Activated B cell treated with CpG ODN at 0.5 μM for 24 hours (primary cell): ENCODE measurements around the gene ACSS3. TPM values are rescaled to one million over a fixed set of nuclear protein-coding genes. Genes with fewer than 3 reads are reported as not detected.

Experiments
- ATAC-seq: fragments of 200-7000 bp; cut with Tn5 transposase; one replicate; pipeline ENCODE4 v1.10.0; 2021; ENCODE audit warnings: low read depth, mild to moderate bottlenecking, moderate library complexity
- CTCF ChIA-PET: fragments of 350-600 bp; sonication (Branson Sonifier 250); formaldehyde crosslinking; loops from one replicate; lab custom pipeline; 2021; ENCODE audit warnings: antibody characterized with exemption; lab: Charles Lee
- POLR2A ChIA-PET: fragments of 350-600 bp; sonication (Branson Sonifier 250); formaldehyde crosslinking; loops from one replicate; lab custom pipeline; 2021; ENCODE audit warnings: antibody characterized with exemption; lab: Charles Lee
- DNase-seq: peaks from one replicate; pipeline ENCODE4 v3.0.0; 2022
- H3K27ac Mint-ChIP-seq: one replicate; pipeline ENCODE4 v1.8.0; 2020; ENCODE audit warnings: mixed read lengths
- H3K27me3 Mint-ChIP-seq: one replicate; pipeline ENCODE4 v1.8.0; 2021; ENCODE audit warnings: mixed read lengths
- H3K36me3 Mint-ChIP-seq: one replicate; pipeline ENCODE4 v1.8.0; 2021; ENCODE audit warnings: low read depth, mixed read lengths
- H3K4me1 Mint-ChIP-seq: one replicate; pipeline ENCODE4 v1.8.0; 2021; ENCODE audit warnings: mixed read lengths
- H3K4me3 Mint-ChIP-seq: one replicate; pipeline ENCODE4 v1.8.0; 2020; ENCODE audit warnings: mild to moderate bottlenecking, mixed read lengths
- H3K9me3 Mint-ChIP-seq: one replicate; pipeline ENCODE4 v1.8.0; 2020; ENCODE audit warnings: mixed read lengths
- intact Hi-C: fragments of 100-400 bp; cut with micrococcal nuclease; formaldehyde crosslinking; loops from one replicate; pipeline ENCODE4 v1.15.1; 2024
- total RNA-seq: library from RNA; stranded (reverse); gene quantifications from 2 replicates; pipeline ENCODE4 v1.2.3, GENCODE V29; 2022
- TF ChIP-seq, protein P1 (sequence below): fragments of 200-600 bp; IDR thresholded peaks from one replicate; pipeline ENCODE4 v1.8.0; 2022; ENCODE audit warnings: antibody characterized with exemption, mild to moderate bottlenecking

Gene ACSS3
- total RNA-seq, 1 donor from 2014 or later: not detected

DNA sequence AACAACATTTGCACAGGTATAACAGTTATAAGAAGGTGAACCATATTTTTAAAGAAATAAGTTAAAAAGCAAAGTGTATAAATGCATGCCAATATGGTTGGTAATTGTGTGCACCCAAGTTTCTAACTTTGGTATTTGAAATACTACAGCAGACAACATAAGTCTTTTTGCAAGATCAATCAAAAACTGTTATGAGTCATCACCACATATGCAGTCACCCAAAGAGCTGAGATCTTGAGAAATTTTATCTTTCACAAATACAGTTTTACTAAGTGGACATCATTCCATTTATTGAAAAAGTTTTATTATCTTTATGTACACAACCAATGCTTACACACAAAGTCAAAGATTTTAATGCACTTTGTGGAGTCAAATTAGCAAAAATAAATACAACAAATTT is 7.0 kb upstream of the ACSS3 start:
- Mint-ChIP-seq H3K36me3 (no peaks in the 10 kb centered on the region), H3K4me1 (no peaks in the 10 kb centered on the region), H3K4me3 (no peak overlapping the region), H3K27me3 (no peaks in the 10 kb centered on the region), H3K27ac (no peak overlapping the region), H3K9me3 (no peaks in the 10 kb centered on the region)
- ChIA-PET POLR2A (no interaction called here), CTCF (no interaction called here)
- DNase-seq (no peak), ATAC-seq (no peak)
- TF ChIP-seq, protein P1, sequence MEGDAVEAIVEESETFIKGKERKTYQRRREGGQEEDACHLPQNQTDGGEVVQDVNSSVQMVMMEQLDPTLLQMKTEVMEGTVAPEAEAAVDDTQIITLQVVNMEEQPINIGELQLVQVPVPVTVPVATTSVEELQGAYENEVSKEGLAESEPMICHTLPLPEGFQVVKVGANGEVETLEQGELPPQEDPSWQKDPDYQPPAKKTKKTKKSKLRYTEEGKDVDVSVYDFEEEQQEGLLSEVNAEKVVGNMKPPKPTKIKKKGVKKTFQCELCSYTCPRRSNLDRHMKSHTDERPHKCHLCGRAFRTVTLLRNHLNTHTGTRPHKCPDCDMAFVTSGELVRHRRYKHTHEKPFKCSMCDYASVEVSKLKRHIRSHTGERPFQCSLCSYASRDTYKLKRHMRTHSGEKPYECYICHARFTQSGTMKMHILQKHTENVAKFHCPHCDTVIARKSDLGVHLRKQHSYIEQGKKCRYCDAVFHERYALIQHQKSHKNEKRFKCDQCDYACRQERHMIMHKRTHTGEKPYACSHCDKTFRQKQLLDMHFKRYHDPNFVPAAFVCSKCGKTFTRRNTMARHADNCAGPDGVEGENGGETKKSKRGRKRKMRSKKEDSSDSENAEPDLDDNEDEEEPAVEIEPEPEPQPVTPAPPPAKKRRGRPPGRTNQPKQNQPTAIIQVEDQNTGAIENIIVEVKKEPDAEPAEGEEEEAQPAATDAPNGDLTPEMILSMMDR: no peak
- intact Hi-C loops: no loop called here

DNA sequence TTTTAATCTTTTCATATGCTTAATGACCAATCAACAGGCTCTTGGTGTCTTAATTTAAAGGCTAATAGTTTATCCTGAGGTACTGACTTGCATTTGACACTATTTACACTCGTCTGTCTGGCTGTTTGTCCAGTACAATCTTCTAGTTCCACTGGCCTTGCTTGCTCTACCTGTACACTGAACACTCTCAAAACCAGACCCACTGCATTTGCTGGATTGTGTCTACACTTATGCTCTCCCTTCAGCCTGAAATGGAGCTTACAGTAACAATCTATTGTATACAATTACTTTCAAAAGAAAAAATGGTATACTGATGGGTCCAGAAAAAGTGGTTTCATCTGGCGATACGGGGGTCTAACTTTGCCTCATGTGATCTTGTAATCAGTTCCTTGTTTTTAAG is 2.3 kb upstream of the ACSS3 start:
- H3K9me3 Mint-ChIP-seq: no peaks in the 10 kb centered on the region
- peaks cover 16% of the 10 kb centered on the region for H3K27me3 Mint-ChIP-seq
- H3K4me1 Mint-ChIP-seq: no peaks in the 10 kb centered on the region
- DNase-seq: no peak
- no peaks in the 10 kb centered on the region for H3K36me3 Mint-ChIP-seq
- intact Hi-C loops: no loop called here
- POLR2A ChIA-PET: no interaction called here
- TF ChIP-seq, protein P1: no peak
- no peak overlapping the region for H3K27ac Mint-ChIP-seq
- no peak for ATAC-seq
- H3K4me3 Mint-ChIP-seq: no peak overlapping the region
- CTCF ChIA-PET: no interaction called here

DNA sequence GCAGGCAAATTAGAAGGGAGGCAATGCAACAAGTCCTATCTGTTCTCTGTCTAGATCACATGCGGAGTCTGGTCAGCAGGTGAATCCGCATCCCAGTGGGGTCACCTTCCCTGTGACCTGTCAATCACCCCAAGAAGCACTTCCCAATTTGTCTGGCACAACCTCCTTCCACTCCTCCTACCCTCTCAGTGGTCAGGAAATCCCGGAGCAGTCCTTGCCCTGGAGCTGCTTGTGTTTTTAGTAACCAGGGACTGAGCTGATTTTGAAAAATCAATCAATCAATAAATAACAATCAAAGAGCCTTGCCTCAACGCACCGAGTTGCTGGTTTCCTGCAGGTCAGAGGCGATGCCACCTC is 572 bp upstream of the ACSS3 start:
- Mint-ChIP-seq H3K9me3 (no peaks in the 10 kb centered on the region), H3K27me3 (peaks cover 16% of the 10 kb centered on the region), H3K27ac (no peak overlapping the region), H3K4me1 (no peaks in the 10 kb centered on the region), H3K4me3 (no peak overlapping the region), H3K36me3 (no peaks in the 10 kb centered on the region)
- POLR2A ChIA-PET: no interaction called here
- DNase-seq (no peak), ATAC-seq (no peak)
- CTCF ChIA-PET: no interaction called here
- intact Hi-C loops: no loop called here
- TF ChIP-seq, protein P1: no peak

DNA sequence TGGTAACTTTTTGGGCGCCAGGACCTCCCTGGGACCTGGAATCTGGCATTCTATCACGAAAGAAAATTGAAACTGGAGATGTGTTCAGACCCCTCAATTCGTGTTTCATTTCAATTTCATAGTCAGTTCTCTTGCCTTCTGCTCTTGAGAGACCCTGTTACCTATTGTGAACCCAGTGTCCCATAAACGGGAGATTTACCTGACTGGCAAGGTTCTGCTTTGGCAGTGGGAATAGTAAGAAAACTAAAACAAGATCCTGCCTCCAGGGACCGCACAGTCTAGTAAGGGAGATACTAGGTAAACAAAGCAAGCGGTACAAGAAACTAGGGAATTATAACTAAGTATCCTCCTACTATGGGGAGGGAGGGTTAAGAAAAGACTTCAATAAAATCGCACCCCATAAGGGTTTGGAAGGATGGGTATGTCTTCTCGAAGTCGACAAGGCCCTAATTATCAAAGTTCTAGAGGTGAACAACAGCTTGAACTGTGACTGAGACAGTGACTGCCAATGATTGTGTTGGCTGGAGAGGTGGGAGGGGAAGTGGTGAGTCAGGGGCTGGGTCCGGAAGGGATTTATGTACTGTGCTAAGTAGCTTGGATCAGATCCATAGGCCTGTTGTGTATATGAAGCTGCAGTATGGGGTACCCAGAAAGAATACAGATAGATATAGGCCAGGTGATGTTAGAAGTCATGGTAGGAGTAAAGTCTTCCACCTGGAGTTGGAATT is 754 bp downstream of the ACSS3 start:
- TF ChIP-seq, protein P1: no peak
- POLR2A ChIA-PET: no interaction called here
- intact Hi-C loops: no loop called here
- Mint-ChIP-seq H3K27ac (no peak overlapping the region), H3K9me3 (no peaks in the 10 kb centered on the region), H3K4me1 (no peaks in the 10 kb centered on the region), H3K27me3 (peaks cover 16% of the 10 kb centered on the region), H3K4me3 (no peak overlapping the region), H3K36me3 (no peaks in the 10 kb centered on the region)
- no peak for ATAC-seq
- CTCF ChIA-PET: no interaction called here
- DNase-seq: no peak

DNA sequence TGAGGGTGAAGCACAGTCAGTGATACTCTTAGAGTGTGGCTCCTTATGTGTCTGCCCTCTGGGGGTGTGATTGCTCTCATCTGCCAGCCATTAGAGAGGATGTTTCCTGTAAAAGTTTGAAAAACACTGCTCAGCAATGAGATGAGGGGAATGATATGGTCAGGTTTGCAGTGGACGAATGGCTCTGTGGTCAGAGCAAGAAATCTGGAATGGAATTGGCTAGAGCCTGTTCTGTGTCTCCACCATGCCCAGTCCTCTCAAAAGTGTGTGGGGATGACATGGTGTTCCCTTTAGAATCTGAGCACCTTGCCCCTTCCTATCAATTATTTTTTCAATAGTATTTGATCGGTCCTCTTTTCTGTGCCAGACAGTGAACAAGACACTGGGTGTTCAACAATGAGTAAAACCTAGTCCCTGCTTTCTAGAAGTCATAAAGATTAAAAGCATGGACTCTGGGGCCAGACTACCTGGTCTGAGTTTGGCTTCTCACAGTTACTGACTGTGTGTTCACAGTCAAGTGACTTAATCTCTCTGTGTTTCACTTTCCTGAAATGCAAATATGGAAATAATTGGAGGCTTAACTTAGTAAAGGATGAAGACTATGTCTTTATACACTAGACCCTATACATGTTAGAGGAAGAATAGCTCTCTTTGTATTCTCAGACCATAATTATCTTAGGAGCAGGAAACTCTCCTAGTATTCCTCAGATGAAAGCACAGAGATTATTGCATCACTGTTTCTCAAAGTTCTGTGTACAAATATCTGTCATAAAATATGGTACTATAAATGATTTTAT is 1.6 kb downstream of the ACSS3 start:
- POLR2A ChIA-PET: no interaction called here
- no peak overlapping the region for H3K4me3 Mint-ChIP-seq
- DNase-seq (no peak), ATAC-seq (no peak)
- intact Hi-C loops: no loop called here
- no peaks in the 10 kb centered on the region for H3K4me1 Mint-ChIP-seq
- H3K27me3 Mint-ChIP-seq: peaks cover 16% of the 10 kb centered on the region
- no peak overlapping the region for H3K27ac Mint-ChIP-seq
- CTCF ChIA-PET: no interaction called here
- no peaks in the 10 kb centered on the region for H3K36me3 Mint-ChIP-seq
- H3K9me3 Mint-ChIP-seq: no peaks in the 10 kb centered on the region
- TF ChIP-seq, protein P1: no peak
